22Rv1 (cell line): Measurements from ENCODE around the gene WDFY2.

Experiments used
- ZFX ChIP-seq: fragments of 450-650 bp; IDR thresholded peaks from 2 replicates; pipeline ENCODE4 v1.6.1; 2017; ENCODE audit warnings: antibody characterized with exemption, borderline replicate concordance
- TF ChIP-seq, protein P1 (sequence below): fragments of 450-650 bp; IDR thresholded peaks from 2 replicates; pipeline ENCODE4 v1.5.1; 2017; ENCODE audit warnings: mild to moderate bottlenecking

DNA sequence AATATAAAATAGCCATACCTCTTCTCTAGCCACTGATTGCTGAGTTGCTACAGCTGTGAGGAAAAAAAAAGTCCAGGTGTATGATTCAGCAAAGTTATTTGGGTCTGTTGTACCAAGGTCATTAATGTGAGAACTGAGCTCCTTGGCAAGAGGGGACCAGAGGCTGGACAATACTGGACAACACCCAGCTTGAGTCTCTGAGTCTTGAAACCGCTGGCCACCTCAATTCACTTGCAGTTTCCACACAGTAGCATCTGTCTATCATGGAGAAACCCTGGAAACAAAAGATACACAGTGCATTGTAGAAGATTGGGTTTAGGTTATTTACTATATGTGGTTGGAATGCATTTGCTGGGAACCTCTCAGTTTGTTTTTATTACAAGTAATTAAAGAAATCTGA is 60.4 kb downstream of the WDFY2 start:
- TF ChIP-seq, protein P1, sequence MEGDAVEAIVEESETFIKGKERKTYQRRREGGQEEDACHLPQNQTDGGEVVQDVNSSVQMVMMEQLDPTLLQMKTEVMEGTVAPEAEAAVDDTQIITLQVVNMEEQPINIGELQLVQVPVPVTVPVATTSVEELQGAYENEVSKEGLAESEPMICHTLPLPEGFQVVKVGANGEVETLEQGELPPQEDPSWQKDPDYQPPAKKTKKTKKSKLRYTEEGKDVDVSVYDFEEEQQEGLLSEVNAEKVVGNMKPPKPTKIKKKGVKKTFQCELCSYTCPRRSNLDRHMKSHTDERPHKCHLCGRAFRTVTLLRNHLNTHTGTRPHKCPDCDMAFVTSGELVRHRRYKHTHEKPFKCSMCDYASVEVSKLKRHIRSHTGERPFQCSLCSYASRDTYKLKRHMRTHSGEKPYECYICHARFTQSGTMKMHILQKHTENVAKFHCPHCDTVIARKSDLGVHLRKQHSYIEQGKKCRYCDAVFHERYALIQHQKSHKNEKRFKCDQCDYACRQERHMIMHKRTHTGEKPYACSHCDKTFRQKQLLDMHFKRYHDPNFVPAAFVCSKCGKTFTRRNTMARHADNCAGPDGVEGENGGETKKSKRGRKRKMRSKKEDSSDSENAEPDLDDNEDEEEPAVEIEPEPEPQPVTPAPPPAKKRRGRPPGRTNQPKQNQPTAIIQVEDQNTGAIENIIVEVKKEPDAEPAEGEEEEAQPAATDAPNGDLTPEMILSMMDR: no peak
- no peak for TF ChIP-seq ZFX
